K562 (cell line): ENCODE data around the gene GFRA3. TPM values are rescaled to one million over a fixed set of nuclear protein-coding genes. Genes with fewer than 3 reads are reported as not detected.

Experiments used
- ATAC-seq: fragments of 200-7000 bp; cut with Tn5 transposase; 3 replicates; pipeline ENCODE4 v1.9.1; 2020; ENCODE audit warnings: moderate library complexity
- BruUV-seq: library from RNA; stranded (reverse); fragments of 400-500 nt; replicated peaks from 2 replicates; lab custom pipeline; 2021; lab: Mats Ljungman, UMichigan
- CTCF ChIA-PET: fragments of 300-600 bp; formaldehyde crosslinking; extraction: SDS; loops from one replicate; lab custom pipeline; 2021; ENCODE audit warnings: low intra/inter-chr PET ratio; lab: Yijun Ruan, JAX
- POLR2A ChIA-PET: fragments of 300-600, 350-650 bp; sonication (Branson Sonifier 250); formaldehyde crosslinking; extraction: SDS; loops from one replicate; lab custom pipeline; 2021; ENCODE audit warnings: antibody characterized with exemption, inconsistent platforms; lab: Yijun Ruan, JAX
- DNase-seq, 4 experiments: peaks; one replicate each; pipeline versions ENCODE4 v3.0.0 to v3.0.0-alpha.2; 2011 to 2018; ENCODE audit warnings: low spot score in 3 of 4, mixed read lengths in 3 of 4; ENCODE audit errors: extremely low read depth in 1 of 4
- FAIRE-seq: peaks from 2 replicates; lab custom pipeline; 2011; peaks lifted over from hg19 to GRCh38; lab: Jason Lieb, UNC
- H2AFZ ChIP-seq: 2 replicates; pipeline ENCODE4 v1.6.0; 2011; ENCODE audit warnings: low read depth, low read length, control low read depth, inconsistent platforms
- H3K27ac ChIP-seq: fragments of 200-600 bp; 3 replicates; pipeline ENCODE4 v1.8.0; 2011; ENCODE audit warnings: low read depth, mild to moderate bottlenecking, control low read depth, inconsistent platforms, low read length, moderate library complexity, mixed read lengths; ENCODE audit errors: extremely low read depth
- H3K27me3 ChIP-seq, 2 experiments: fragments of 300-600 bp in 1 of 2; 2 replicates in 1 of 2; 3 replicates in 1 of 2; pipeline versions ENCODE4 v1.6.0 to v1.8.0; 2011; ENCODE audit warnings: inconsistent platforms in 2 of 2, low read length in 2 of 2, mild to moderate bottlenecking in 1 of 2, mixed read lengths in 1 of 2, moderate library complexity in 1 of 2; ENCODE audit not compliant: control insufficient read depth in 2 of 2, insufficient read depth in 2 of 2
- H3K36me3 ChIP-seq: fragments of 300-600 bp; 3 replicates; pipeline ENCODE4 v1.8.0; 2011; ENCODE audit warnings: mild to moderate bottlenecking, low read length, inconsistent platforms; ENCODE audit not compliant: control insufficient read depth, insufficient read depth
- H3K4me1 ChIP-seq, 2 experiments: fragments of 200-600 bp in 1 of 2; replicated peaks in 1 of 2; 2 replicates in 1 of 2; 3 replicates in 1 of 2; pipeline versions ENCODE4 v1.5.1 to v1.8.0; 2011; ENCODE audit warnings: inconsistent platforms in 2 of 2, low read length in 2 of 2, mild to moderate bottlenecking in 1 of 2, mixed read lengths in 1 of 2, moderate library complexity in 1 of 2; ENCODE audit not compliant: control insufficient read depth in 2 of 2, insufficient read depth in 2 of 2
- H3K4me2 ChIP-seq: 2 replicates; pipeline ENCODE4 v1.6.1; 2011; ENCODE audit warnings: low read length, control low read depth, inconsistent platforms, mixed read lengths; ENCODE audit not compliant: insufficient read depth
- H3K4me3 ChIP-seq: fragments of 200-600 bp; sonication (generic), shearing (Covaris generic); 2 replicates; pipeline ENCODE4 v1.5.1; 2016; ENCODE audit warnings: control low read depth, inconsistent platforms
- H3K79me2 ChIP-seq: fragments of 200-600 bp; 3 replicates; pipeline ENCODE4 v1.8.0; 2011; ENCODE audit warnings: low read length, inconsistent platforms; ENCODE audit not compliant: control insufficient read depth, insufficient read depth
- H3K9ac ChIP-seq, 2 experiments: 2 replicates each; pipeline versions ENCODE4 v1.6.0 to v1.6.1; 2011; ENCODE audit warnings: low read depth in 2 of 2, low read length in 2 of 2, control low read depth in 1 of 2, inconsistent platforms in 1 of 2, mild to moderate bottlenecking in 1 of 2, mixed read lengths in 1 of 2; ENCODE audit not compliant: insufficient read depth in 1 of 2
- H3K9me1 ChIP-seq: one replicate; pipeline ENCODE4 v1.6.0; 2011; ENCODE audit warnings: inconsistent platforms, mild to moderate bottlenecking, low read length, moderate library complexity; ENCODE audit not compliant: control insufficient read depth, insufficient read depth
- H3K9me3 ChIP-seq: replicated peaks from 2 replicates; pipeline ENCODE4 v1.5.1; 2011; ENCODE audit warnings: low read depth, low read length, inconsistent platforms; ENCODE audit not compliant: control insufficient read depth, insufficient read depth
- H4K20me1 ChIP-seq: replicated peaks from 2 replicates; pipeline ENCODE4 v1.6.1; 2011; ENCODE audit warnings: low read length, inconsistent platforms, mixed read lengths; ENCODE audit not compliant: control insufficient read depth, insufficient read depth
- CHD1 ChIP-seq: fragments of 200-600 bp; sonication (generic); IDR thresholded peaks from one replicate; pipeline ENCODE4 v1.6.1; 2012; ENCODE audit warnings: mild to moderate bottlenecking, moderate library complexity, low read length, inconsistent platforms
- ZNF407 ChIP-seq: fragments of 450-650 bp; IDR thresholded peaks from 2 replicates; pipeline ENCODE4 v1.6.1; 2016; ENCODE audit warnings: low read depth
- WGBS: fragments of 100-300 bp; shearing (Covaris generic); methylation state at CpG from one replicate; pipeline ENCODE4 v1.1.6; 2016; ENCODE audit warnings: low coverage, mixed read lengths; ENCODE audit not compliant: insufficient coverage; ENCODE audit errors: missing lambda C conversion rate; 5-methylcytosine and 5-hydroxymethylcytosine counted together
- in situ Hi-C: fragments of 300-500 bp; cut with MboI; formaldehyde crosslinking; loops from 4 replicates; pipeline ENCODE4 v1.15.0; 2018; ENCODE audit warnings: inconsistent platforms, mixed read lengths
- intact Hi-C: fragments of 100-400 bp; cut with micrococcal nuclease; formaldehyde crosslinking; loops from 2 replicates; pipeline ENCODE4 v1.14.2; 2022
- polyA plus RNA-seq, 8 experiments: library from polyadenylated mRNA; depleted of rRNA in 4 of 8; stranded (reverse) in 5 of 8; unstranded in 3 of 8; fragments of >200 nt; fragmentation: Nextera tagmentation in 2 of 8; fragmentation: Illumina TruSeq in 1 of 8; extraction: Ambion mirVana in 2 of 8; extraction: Trizol in 1 of 8; gene quantifications; 2 replicates each; pipeline versions ENCODE4 v1.2.1 to v1.2.3, GENCODE V29; 2011 to 2014; ENCODE audit warnings: inconsistent platforms in 1 of 8, missing spikeins in 1 of 8
- total RNA-seq, 7 experiments: library from RNA; depleted of rRNA in 6 of 7; stranded (reverse); fragments of >200 nt in 6 of 7; fragmentation: Illumina TruSeq in 2 of 7; extraction: Trizol in 2 of 7; gene quantifications; 2 replicates each; pipeline versions ENCODE4 v1.2.1 to v1.2.3, GENCODE V29; 2011 to 2021; ENCODE audit warnings: low replicate concordance in 1 of 7

The GFRA3 gene
- total and polyA plus RNA-seq, 9 of the 15 experiments (the other 6 are each of a cell fraction or from before 2014, with no cell fraction given) = 0.05 to 0.09 (median 0.08) TPM; not detected in 6

GRCh38 chr5:138234651-138235050 is 39.8 kb downstream of the GFRA3 start:
- H3K4me1 ChIP-seq = peaks cover 4 to 5% of the 10 kb centered on the region in 2 experiments; a peak in 2 of 5 replicates
- no peaks in the 10 kb centered on the region for H3K9me1 ChIP-seq
- in situ Hi-C loops (no loop called here), intact Hi-C loops (no loop called here)
- no peaks in the 10 kb centered on the region for H3K79me2 ChIP-seq
- DNase-seq (no peak), FAIRE-seq (no peak), ATAC-seq (no peak)
- no peaks in the 10 kb centered on the region for H3K36me3 ChIP-seq
- TF ChIP-seq CHD1 (no peak), ZNF407 (peak; percentile 58; the same call in 1 of the 2 replicates)
- H3K27me3 ChIP-seq = peaks cover 8 to 22% of the 10 kb centered on the region in 2 experiments; a peak in 4 of 5 replicates
- H3K4me3 ChIP-seq = no peak overlapping the region
- H3K27ac ChIP-seq = no peak overlapping the region
- no peaks in the 10 kb centered on the region for H3K9me3 ChIP-seq
- ChIA-PET CTCF (no interaction called here), POLR2A (interaction anchor here (0.7 to 1.1 kb wide), 2 partner anchors 10 to 43 kb away, joined by 3 to 4 read pairs; no protein-coding TSS in a partner anchor)
- 19% methylated on average over 2 of the region's 2 CpGs for WGBS
- H2AFZ ChIP-seq = no peak overlapping the region
- H4K20me1 ChIP-seq = no peaks in the 10 kb centered on the region
- no peak overlapping the region for H3K9ac ChIP-seq
- no TSS peak for BruUV-seq
- H3K4me2 ChIP-seq = no peak overlapping the region
